Measurements from ENCODE around the gene GPX4. TPM values are rescaled to one million over a fixed set of nuclear protein-coding genes. Genes with fewer than 3 reads are reported as not detected.

Gene GPX4
- total RNA-seq, 6 donors from 2014 or later: 370 to 717 (median 484) TPM

DNA sequence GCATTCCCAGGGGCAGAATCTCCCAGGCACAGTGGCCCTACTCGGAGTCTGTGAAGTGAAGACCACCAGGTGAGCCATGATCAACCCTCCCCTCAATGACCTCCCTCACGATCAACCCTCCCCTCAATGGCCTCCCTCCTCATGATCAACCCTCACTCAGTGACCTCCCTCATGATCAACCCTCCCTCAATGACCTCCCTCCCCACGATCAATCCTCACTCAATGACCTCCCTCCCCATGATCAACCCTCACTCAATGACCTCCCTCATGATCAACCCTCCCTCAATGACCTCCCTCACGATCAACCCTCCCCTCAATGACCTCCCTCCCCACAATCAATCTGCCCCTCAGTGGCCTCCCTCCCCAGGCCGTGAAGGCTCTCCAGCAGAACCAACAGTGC lies 38.1 kb downstream of the GPX4 start:
- peaks cover 8 to 79% (median 38%) of the 10 kb centered on the region in 4 donors for H3K36me3 ChIP-seq
- WGBS, 2 donors: 80 to 89% methylated on average over 5 of the region's 5 CpGs

DNA sequence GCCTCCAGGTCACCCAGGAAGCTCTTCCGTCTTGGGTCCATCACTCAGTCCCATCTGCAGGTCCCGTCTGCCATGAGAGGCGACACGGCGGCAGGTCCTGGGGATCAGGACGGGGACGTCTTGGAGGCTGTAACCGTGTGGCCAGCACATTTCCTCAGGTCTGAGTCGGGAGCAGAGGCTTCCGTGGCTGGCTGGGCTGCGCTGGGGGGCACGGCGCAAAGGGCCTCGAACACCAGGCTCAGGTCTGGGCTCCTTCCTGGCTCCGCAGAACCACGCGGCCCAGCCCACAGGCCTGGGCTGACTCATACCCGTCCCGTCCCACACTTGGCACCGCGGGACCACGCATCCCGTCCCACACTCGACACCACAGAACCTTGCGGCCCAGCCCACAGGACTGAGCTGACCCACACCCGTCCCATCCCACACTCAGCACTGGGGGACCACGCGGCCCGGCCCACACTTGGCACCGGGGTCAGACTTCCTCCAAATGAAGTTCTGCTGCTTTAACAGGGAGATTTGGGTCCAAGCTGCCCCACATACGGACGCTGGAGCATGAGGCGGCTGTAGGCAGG lies 40.1 kb downstream of the GPX4 start:
- H3K27ac ChIP-seq: no peak overlapping the region
- H3K4me1 ChIP-seq: peaks cover 0 to 9% (median 0%) of the 10 kb centered on the region in 4 donors
- ATAC-seq (ENCODE audit: low FRiP score in 2 of 2) (peak in 1 of 2 donors; percentile 28), DNase-seq (peak in 1 of 2 donors; percentile 78)
- no peaks in the 10 kb centered on the region for H3K9me3 ChIP-seq
- 96 to 97% methylated on average over 4 to 33 of the region's 33 CpGs for WGBS, 2 donors
- no peak overlapping the region for H3K4me3 ChIP-seq
- no peaks in the 10 kb centered on the region for H3K27me3 ChIP-seq
- no peak for TF ChIP-seq POLR2AphosphoS5 (IDR thresholded peaks at IDR 0.05)
- no peak for TF ChIP-seq CTCF (IDR thresholded peaks at IDR 0.05)
- no peak for TF ChIP-seq POLR2A (IDR thresholded peaks at IDR 0.05)
- TF ChIP-seq EP300 (IDR thresholded peaks at IDR 0.05): no peak
- peaks cover 9 to 83% (median 45%) of the 10 kb centered on the region in 4 donors for H3K36me3 ChIP-seq

More for the DNA sequence above, 38.1 kb downstream of the GPX4 start:
- TF ChIP-seq EP300 (IDR thresholded peaks at IDR 0.05) (no peak), POLR2A (IDR thresholded peaks at IDR 0.05) (no peak), CTCF (IDR thresholded peaks at IDR 0.05) (no peak), POLR2AphosphoS5 (IDR thresholded peaks at IDR 0.05) (no peak)
- H3K4me3 ChIP-seq: no peak overlapping the region
- H3K27ac ChIP-seq: no peak overlapping the region
- peaks cover 0 to under 1% (median under 1%) of the 10 kb centered on the region in 4 donors for H3K4me1 ChIP-seq
- DNase-seq (no peak), ATAC-seq (ENCODE audit: low FRiP score in 2 of 2) (peak; percentile 51 to 84)
- H3K27me3 ChIP-seq: no peaks in the 10 kb centered on the region
- H3K9me3 ChIP-seq: no peaks in the 10 kb centered on the region

DNA sequence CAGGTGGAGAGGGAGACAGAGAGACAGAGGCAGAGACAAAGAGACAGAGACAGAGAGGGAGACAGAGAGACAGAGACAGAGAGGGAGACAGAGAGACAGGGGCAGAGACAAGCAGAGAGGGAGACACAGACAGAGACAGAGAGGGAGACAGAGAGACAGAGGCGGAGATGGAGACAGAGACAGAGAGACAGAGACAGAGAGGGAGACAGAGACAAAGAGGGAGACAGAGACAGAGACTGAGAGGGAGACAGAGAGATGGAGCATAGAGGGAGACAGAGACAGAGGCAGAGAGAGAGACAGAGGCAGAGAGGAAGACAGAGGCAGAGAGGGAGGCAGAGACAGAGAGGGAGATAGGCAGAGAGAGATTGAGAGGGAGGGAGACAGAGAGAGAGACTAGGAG lies 40.9 kb downstream of the GPX4 start:
- no peak for ATAC-seq (ENCODE audit: low FRiP score in 2 of 2)
- DNase-seq: no peak
- 92 to 94% methylated on average over 1 of the region's 1 CpG for WGBS, 2 donors
- Histone ChIP-seq H3K27ac (no peak overlapping the region), H3K4me3 (no peak overlapping the region), H3K36me3 (peaks cover 9 to 83% (median 52%) of the 10 kb centered on the region in 4 donors), H3K27me3 (no peaks in the 10 kb centered on the region), H3K9me3 (no peaks in the 10 kb centered on the region), H3K4me1 (peaks cover 8 to 17% (median 8%) of the 10 kb centered on the region in 4 donors)
- no peak for TF ChIP-seq CTCF (IDR thresholded peaks at IDR 0.05)
- no peak for TF ChIP-seq EP300 (IDR thresholded peaks at IDR 0.05)
- no peak for TF ChIP-seq POLR2AphosphoS5 (IDR thresholded peaks at IDR 0.05)
- TF ChIP-seq POLR2A (IDR thresholded peaks at IDR 0.05): no peak

- H3K27me3 ChIP-seq: no peaks in the 10 kb centered on the region
Observed at GRCh38 chr19:1145635-1146411, 42.0 kb downstream of the GPX4 start.

More at GRCh38 chr19:1145635-1146411, 42.0 kb downstream of the GPX4 start:
- Histone ChIP-seq H3K36me3 (peaks cover 9 to 83% (median 55%) of the 10 kb centered on the region in 4 donors), H3K9me3 (no peaks in the 10 kb centered on the region), H3K27ac (peak overlapping the region in 1 of 4 donors; percentile 69), H3K4me1 (peaks cover 19 to 28% (median 19%) of the 10 kb centered on the region in 4 donors), H3K4me3 (no peak overlapping the region)
- no peak for ATAC-seq (ENCODE audit: low FRiP score in 2 of 2)
- peak in 1 of 2 donors; percentile 69 for DNase-seq
- WGBS, 2 donors: 95 to 97% methylated on average over 17 to 25 of the region's 26 CpGs
- no peak for TF ChIP-seq CTCF (IDR thresholded peaks at IDR 0.05)
- TF ChIP-seq EP300 (IDR thresholded peaks at IDR 0.05): no peak
- TF ChIP-seq POLR2A (IDR thresholded peaks at IDR 0.05): no peak
- no peak for TF ChIP-seq POLR2AphosphoS5 (IDR thresholded peaks at IDR 0.05)
